Measurements from ENCODE around the gene RBMS2.

DNA sequence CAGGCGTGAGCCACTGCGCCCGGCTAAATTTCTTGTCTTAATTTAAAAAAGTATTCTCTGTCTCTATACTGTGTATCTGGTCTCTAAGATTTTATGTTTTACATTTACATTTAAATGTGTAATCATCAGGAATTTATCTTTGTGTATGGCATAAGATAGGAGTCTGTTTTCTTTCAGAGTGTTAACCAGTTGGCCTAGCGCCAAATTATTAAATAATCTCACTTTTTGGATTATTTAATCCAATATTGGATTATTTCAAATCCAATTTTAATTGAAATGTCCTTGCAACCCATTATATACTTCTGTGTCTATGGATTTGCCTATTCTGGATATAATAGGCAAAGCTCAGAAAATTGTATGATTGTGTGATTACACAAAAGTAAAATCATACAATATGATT, 63.5 kb downstream of the RBMS2 start:
- TF ChIP-seq, protein P1, sequence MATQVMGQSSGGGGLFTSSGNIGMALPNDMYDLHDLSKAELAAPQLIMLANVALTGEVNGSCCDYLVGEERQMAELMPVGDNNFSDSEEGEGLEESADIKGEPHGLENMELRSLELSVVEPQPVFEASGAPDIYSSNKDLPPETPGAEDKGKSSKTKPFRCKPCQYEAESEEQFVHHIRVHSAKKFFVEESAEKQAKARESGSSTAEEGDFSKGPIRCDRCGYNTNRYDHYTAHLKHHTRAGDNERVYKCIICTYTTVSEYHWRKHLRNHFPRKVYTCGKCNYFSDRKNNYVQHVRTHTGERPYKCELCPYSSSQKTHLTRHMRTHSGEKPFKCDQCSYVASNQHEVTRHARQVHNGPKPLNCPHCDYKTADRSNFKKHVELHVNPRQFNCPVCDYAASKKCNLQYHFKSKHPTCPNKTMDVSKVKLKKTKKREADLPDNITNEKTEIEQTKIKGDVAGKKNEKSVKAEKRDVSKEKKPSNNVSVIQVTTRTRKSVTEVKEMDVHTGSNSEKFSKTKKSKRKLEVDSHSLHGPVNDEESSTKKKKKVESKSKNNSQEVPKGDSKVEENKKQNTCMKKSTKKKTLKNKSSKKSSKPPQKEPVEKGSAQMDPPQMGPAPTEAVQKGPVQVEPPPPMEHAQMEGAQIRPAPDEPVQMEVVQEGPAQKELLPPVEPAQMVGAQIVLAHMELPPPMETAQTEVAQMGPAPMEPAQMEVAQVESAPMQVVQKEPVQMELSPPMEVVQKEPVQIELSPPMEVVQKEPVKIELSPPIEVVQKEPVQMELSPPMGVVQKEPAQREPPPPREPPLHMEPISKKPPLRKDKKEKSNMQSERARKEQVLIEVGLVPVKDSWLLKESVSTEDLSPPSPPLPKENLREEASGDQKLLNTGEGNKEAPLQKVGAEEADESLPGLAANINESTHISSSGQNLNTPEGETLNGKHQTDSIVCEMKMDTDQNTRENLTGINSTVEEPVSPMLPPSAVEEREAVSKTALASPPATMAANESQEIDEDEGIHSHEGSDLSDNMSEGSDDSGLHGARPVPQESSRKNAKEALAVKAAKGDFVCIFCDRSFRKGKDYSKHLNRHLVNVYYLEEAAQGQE (IDR thresholded peaks at IDR 0.05) = no peak
- TF ChIP-seq, protein P2, sequence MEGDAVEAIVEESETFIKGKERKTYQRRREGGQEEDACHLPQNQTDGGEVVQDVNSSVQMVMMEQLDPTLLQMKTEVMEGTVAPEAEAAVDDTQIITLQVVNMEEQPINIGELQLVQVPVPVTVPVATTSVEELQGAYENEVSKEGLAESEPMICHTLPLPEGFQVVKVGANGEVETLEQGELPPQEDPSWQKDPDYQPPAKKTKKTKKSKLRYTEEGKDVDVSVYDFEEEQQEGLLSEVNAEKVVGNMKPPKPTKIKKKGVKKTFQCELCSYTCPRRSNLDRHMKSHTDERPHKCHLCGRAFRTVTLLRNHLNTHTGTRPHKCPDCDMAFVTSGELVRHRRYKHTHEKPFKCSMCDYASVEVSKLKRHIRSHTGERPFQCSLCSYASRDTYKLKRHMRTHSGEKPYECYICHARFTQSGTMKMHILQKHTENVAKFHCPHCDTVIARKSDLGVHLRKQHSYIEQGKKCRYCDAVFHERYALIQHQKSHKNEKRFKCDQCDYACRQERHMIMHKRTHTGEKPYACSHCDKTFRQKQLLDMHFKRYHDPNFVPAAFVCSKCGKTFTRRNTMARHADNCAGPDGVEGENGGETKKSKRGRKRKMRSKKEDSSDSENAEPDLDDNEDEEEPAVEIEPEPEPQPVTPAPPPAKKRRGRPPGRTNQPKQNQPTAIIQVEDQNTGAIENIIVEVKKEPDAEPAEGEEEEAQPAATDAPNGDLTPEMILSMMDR (IDR thresholded peaks at IDR 0.05) = no peak
- TF ChIP-seq MAZ (IDR thresholded peaks at IDR 0.05; ENCODE audit: borderline replicate concordance, low read depth, low read length) = no peak
- no peak for TF ChIP-seq MYC (IDR thresholded peaks at IDR 0.05; ENCODE audit: borderline replicate concordance, low read length)
- no peak for TF ChIP-seq POLR2A (IDR thresholded peaks at IDR 0.05; ENCODE audit: low read length)
- TF ChIP-seq, protein P3, sequence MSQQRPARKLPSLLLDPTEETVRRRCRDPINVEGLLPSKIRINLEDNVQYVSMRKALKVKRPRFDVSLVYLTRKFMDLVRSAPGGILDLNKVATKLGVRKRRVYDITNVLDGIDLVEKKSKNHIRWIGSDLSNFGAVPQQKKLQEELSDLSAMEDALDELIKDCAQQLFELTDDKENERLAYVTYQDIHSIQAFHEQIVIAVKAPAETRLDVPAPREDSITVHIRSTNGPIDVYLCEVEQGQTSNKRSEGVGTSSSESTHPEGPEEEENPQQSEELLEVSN (IDR thresholded peaks at IDR 0.05; ENCODE audit: borderline replicate concordance, low read depth) = no peak
- TF ChIP-seq POLR2AphosphoS2 (conservative IDR thresholded peaks at IDR 0.05; ENCODE audit: low read length) = no peak
- TF ChIP-seq, protein P4, sequence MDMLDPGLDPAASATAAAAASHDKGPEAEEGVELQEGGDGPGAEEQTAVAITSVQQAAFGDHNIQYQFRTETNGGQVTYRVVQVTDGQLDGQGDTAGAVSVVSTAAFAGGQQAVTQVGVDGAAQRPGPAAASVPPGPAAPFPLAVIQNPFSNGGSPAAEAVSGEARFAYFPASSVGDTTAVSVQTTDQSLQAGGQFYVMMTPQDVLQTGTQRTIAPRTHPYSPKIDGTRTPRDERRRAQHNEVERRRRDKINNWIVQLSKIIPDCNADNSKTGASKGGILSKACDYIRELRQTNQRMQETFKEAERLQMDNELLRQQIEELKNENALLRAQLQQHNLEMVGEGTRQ (IDR thresholded peaks at IDR 0.05) = no peak
- TF ChIP-seq CBX8 (IDR thresholded peaks at IDR 0.05) = no peak
- no peak for TF ChIP-seq CEBPB (IDR thresholded peaks at IDR 0.05)
- TF ChIP-seq, protein P5, sequence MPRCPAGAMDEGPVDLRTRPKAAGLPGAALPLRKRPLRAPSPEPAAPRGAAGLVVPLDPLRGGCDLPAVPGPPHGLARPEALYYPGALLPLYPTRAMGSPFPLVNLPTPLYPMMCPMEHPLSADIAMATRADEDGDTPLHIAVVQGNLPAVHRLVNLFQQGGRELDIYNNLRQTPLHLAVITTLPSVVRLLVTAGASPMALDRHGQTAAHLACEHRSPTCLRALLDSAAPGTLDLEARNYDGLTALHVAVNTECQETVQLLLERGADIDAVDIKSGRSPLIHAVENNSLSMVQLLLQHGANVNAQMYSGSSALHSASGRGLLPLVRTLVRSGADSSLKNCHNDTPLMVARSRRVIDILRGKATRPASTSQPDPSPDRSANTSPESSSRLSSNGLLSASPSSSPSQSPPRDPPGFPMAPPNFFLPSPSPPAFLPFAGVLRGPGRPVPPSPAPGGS (IDR thresholded peaks at IDR 0.05) = no peak
- no peak for TF ChIP-seq RNF2 (IDR thresholded peaks at IDR 0.05; ENCODE audit: borderline replicate concordance, low read depth)

Data from A549 (cell line).